A549 (cell line): ENCODE data around the gene AKAP8. TPM values are rescaled to one million over a fixed set of nuclear protein-coding genes. Genes with fewer than 3 reads are reported as not detected.
A peak's percentile ranks its signal among the peaks of the same experiment; 100 is the strongest.

Source experiments
- ATAC-seq, 2 experiments: fragments of 200-7000 bp in 1 of 2; fragments of >200 bp in 1 of 2; cut with Nextera tagmentation in 1 of 2; cut with Tn5 transposase in 1 of 2; 3 replicates each; pipeline versions ENCODE4 v1.8.0 to v1.9.1; 2018 to 2020; ENCODE audit warnings: mild to moderate bottlenecking in 1 of 2, moderate library complexity in 1 of 2
- CTCF ChIA-PET: fragments of 300-600 bp; sonication (Branson Sonifier 250); formaldehyde crosslinking; extraction: SDS; loops from one replicate; lab custom pipeline; 2021; ENCODE audit warnings: antibody characterized with exemption, inconsistent platforms; lab: Yijun Ruan, JAX
- POLR2A ChIA-PET: fragments of 350-600 bp; formaldehyde crosslinking; extraction: SDS; loops from one replicate; lab custom pipeline; 2021; ENCODE audit warnings: antibody characterized with exemption, inconsistent platforms; lab: Yijun Ruan, JAX
- DNase-seq, 2 experiments: peaks; one replicate each; pipeline versions ENCODE4 v3.0.0 to v3.0.0-alpha.2; 2011 to 2016; ENCODE audit warnings: low read depth in 1 of 2, low spot score in 1 of 2
- FAIRE-seq: peaks from 2 replicates; lab custom pipeline; 2011; peaks lifted over from hg19 to GRCh38; lab: Jason Lieb, UNC
- H3K27ac ChIP-seq, 2 experiments: fragments of >200 bp; sonication (Bioruptor Twin); formaldehyde crosslinking; 3 replicates each; pipeline ENCODE4 v1.5.1; 2016 to 2017
- H3K4me1 ChIP-seq: fragments of >200 bp; sonication (Bioruptor Twin); formaldehyde crosslinking; 3 replicates; pipeline ENCODE4 v1.6.1; 2016
- H3K4me2 ChIP-seq: fragments of >200 bp; sonication (Bioruptor Twin); formaldehyde crosslinking; 3 replicates; pipeline ENCODE4 v1.6.1; 2016
- H3K4me3 ChIP-seq: fragments of >200 bp; sonication (Bioruptor Twin); formaldehyde crosslinking; 3 replicates; pipeline ENCODE4 v1.5.1; 2016
- H3K9me3 ChIP-seq: fragments of >200 bp; sonication (Bioruptor Twin); formaldehyde crosslinking; 3 replicates; pipeline ENCODE4 v1.6.1; 2016
- CBX2 ChIP-seq: fragments of 200-600 bp; sonication (generic); IDR thresholded peaks from 2 replicates; pipeline ENCODE4 v1.6.1; 2016; ENCODE audit warnings: low read depth, mild to moderate bottlenecking, borderline replicate concordance
- CEBPB ChIP-seq, 2 experiments: fragments of >200 bp in 1 of 2; sonication (Bioruptor Twin) in 1 of 2; formaldehyde crosslinking in 1 of 2; IDR thresholded peaks; 2 replicates each; pipeline ENCODE4 v1.6.1; 2012 to 2016
- CTCF ChIP-seq: fragments of >200 bp; sonication (Bioruptor Twin); formaldehyde crosslinking; IDR thresholded peaks from 3 replicates; pipeline ENCODE4 v1.5.1; 2016
- EP300 ChIP-seq, 2 experiments: fragments of >200 bp; sonication (Bioruptor Twin); formaldehyde crosslinking; IDR thresholded peaks; 2 replicates in 1 of 2; 3 replicates in 1 of 2; pipeline ENCODE4 v1.6.1; 2016 to 2017
- ESRRA ChIP-seq: fragments of 150-350 bp; IDR thresholded peaks from 2 replicates; pipeline ENCODE4 v1.6.1; 2014; ENCODE audit warnings: mild to moderate bottlenecking, low read length, borderline replicate concordance
- FOSB ChIP-seq: fragments of 250-450 bp; sonication (Bioruptor Pico); IDR thresholded peaks from 2 replicates; pipeline ENCODE4 v1.5.0; 2020; ENCODE audit warnings: mild to moderate bottlenecking, moderate library complexity
- FOSL2 ChIP-seq, 2 experiments: fragments of 450-650 bp in 1 of 2; fragments of >200 bp in 1 of 2; sonication (Bioruptor Twin) in 1 of 2; formaldehyde crosslinking; IDR thresholded peaks; 2 replicates each; pipeline versions ENCODE4 v1.5.0 to v1.6.1; 2016 to 2020; ENCODE audit warnings: mild to moderate bottlenecking in 1 of 2, moderate library complexity in 1 of 2
- HEYL ChIP-seq: fragments of 250-450 bp; sonication (Bioruptor Pico); IDR thresholded peaks from 2 replicates; pipeline ENCODE4 v1.8.0; 2021; ENCODE audit warnings: mild to moderate bottlenecking, moderate library complexity
- HOXB13 ChIP-seq: fragments of 250-450 bp; sonication (Bioruptor Pico); IDR thresholded peaks from 2 replicates; pipeline ENCODE4 v1.5.0; 2020; ENCODE audit warnings: low read depth, mild to moderate bottlenecking, moderate library complexity
- KDM1A ChIP-seq: fragments of 200-600 bp; sonication (generic); IDR thresholded peaks from 2 replicates; pipeline ENCODE4 v1.6.1; 2016; ENCODE audit warnings: low read depth, mild to moderate bottlenecking
- MAX ChIP-seq: IDR thresholded peaks from 2 replicates; pipeline ENCODE4 v1.6.1; 2012
- MYC ChIP-seq: IDR thresholded peaks from 2 replicates; pipeline ENCODE4 v1.6.1; 2012; ENCODE audit warnings: mild to moderate bottlenecking, inconsistent platforms, low read length, improper control_type of control experiment, borderline replicate concordance
- PBX3 ChIP-seq: IDR thresholded peaks from 2 replicates; pipeline ENCODE4 v1.6.1; 2012
- POLR2AphosphoS2 ChIP-seq: conservative IDR thresholded peaks from 2 replicates; pipeline ENCODE4 v1.6.1; 2012; ENCODE audit warnings: low read length, improper control_type of control experiment, inconsistent platforms
- SMC3 ChIP-seq: fragments of >200 bp; sonication (Bioruptor Twin); formaldehyde crosslinking; IDR thresholded peaks from 3 replicates; pipeline ENCODE4 v1.6.1; 2018; ENCODE audit warnings: inconsistent platforms
- ZSCAN20 ChIP-seq: fragments of 250-450 bp; sonication (Bioruptor Pico); IDR thresholded peaks from 2 replicates; pipeline ENCODE4 v1.8.0; 2022; ENCODE audit warnings: mild to moderate bottlenecking, moderate library complexity
- WGBS: methylation state at CpG from one replicate; pipeline ENCODE4 v1.1.6; 2017; ENCODE audit errors: missing lambda C conversion rate; 5-methylcytosine and 5-hydroxymethylcytosine counted together
- polyA plus RNA-seq, 4 experiments: library from polyadenylated mRNA; depleted of rRNA in 3 of 4; stranded (reverse); fragments of >200 nt; fragmentation: RNase III in 1 of 4; extraction: RNeasy Plus Mini Kit Qiagen cat#74134 plus additional on column Dnase treatment in 1 of 4; gene quantifications; 2 replicates in 3 of 4; 3 replicates in 1 of 4; pipeline ENCODE4 v1.2.3, GENCODE V29; 2011 to 2017
- TF ChIP-seq, protein P1 (sequence below): fragments of 250-450 bp; sonication (Bioruptor Pico); IDR thresholded peaks from 2 replicates; pipeline ENCODE4 v1.5.0; 2020; ENCODE audit warnings: low read depth, mild to moderate bottlenecking, moderate library complexity
- TF ChIP-seq, protein P2 (sequence below): fragments of >200 bp; sonication (Bioruptor Twin); formaldehyde crosslinking; IDR thresholded peaks from 2 replicates; pipeline ENCODE4 v1.6.1; 2016

Gene AKAP8
- polyA plus RNA-seq, 2 of the 4 experiments (the other 2 are of a cell fraction): 16.2 to 17.3 TPM

GRCh38 chr19:15323496-15324235 is 55.9 kb downstream of the AKAP8 start:
- ATAC-seq (peak; percentile 39 to 50; a peak in 3 of 6 replicates), DNase-seq (no peak), FAIRE-seq (no peak)
- ChIA-PET POLR2A (no interaction called here), CTCF (no interaction called here)
- H3K4me2 ChIP-seq: peak overlapping the region; percentile 39
- no peaks in the 10 kb centered on the region for H3K9me3 ChIP-seq
- peaks cover 75% of the 10 kb centered on the region for H3K4me1 ChIP-seq
- WGBS: 53% methylated on average over 4 of the region's 5 CpGs
- TF ChIP-seq KDM1A (0 out of 2 replicates have a peak, but pooled peaks have one; percentile 35), FOSB (CRISPR knock-in tag) (no peak)
- H3K27ac ChIP-seq: peak overlapping the region; percentile 9 to 42; a peak in 3 of 6 replicates
- H3K4me3 ChIP-seq: no peak overlapping the region

GRCh38 chr19:15321739-15322138 is 57.8 kb downstream of the AKAP8 start:
- CTCF ChIA-PET: no interaction called here
- WGBS: 50% methylated on average over 2 of the region's 2 CpGs
- TF ChIP-seq, protein P1, sequence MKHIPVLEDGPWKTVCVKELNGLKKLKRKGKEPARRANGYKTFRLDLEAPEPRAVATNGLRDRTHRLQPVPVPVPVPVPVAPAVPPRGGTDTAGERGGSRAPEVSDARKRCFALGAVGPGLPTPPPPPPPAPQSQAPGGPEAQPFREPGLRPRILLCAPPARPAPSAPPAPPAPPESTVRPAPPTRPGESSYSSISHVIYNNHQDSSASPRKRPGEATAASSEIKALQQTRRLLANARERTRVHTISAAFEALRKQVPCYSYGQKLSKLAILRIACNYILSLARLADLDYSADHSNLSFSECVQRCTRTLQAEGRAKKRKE: no peak
- TF ChIP-seq EP300 (IDR thresholded peaks at IDR 0.05): no peak
- no peak for TF ChIP-seq PBX3
- TF ChIP-seq ESRRA: no peak
- TF ChIP-seq MYC: no peak
- no peak for TF ChIP-seq ZSCAN20 (CRISPR knock-in tag)
- no peak for TF ChIP-seq CEBPB (IDR thresholded peaks at IDR 0.05)
- no peak for TF ChIP-seq SMC3
- TF ChIP-seq CTCF: no peak
- no peak for TF ChIP-seq CBX2
- TF ChIP-seq, protein P2, sequence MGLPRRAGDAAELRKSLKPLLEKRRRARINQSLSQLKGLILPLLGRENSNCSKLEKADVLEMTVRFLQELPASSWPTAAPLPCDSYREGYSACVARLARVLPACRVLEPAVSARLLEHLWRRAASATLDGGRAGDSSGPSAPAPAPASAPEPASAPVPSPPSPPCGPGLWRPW: no peak
- TF ChIP-seq HEYL (CRISPR knock-in tag): no peak
- TF ChIP-seq MAX: no peak
- TF ChIP-seq HOXB13 (CRISPR knock-in tag): no peak
- no peak for FAIRE-seq
- POLR2A ChIA-PET: no interaction called here
- peaks cover 65% of the 10 kb centered on the region for H3K4me1 ChIP-seq
- no peak for DNase-seq
- no peak for ATAC-seq
- no peak overlapping the region for H3K4me3 ChIP-seq
- peak overlapping the region in 1 of 2 experiments; percentile 14; a peak in 1 of 6 replicates for H3K27ac ChIP-seq
- H3K9me3 ChIP-seq: no peaks in the 10 kb centered on the region
- peak overlapping the region; percentile 7; the same call in 2 of the 3 replicates for H3K4me2 ChIP-seq

DNA sequence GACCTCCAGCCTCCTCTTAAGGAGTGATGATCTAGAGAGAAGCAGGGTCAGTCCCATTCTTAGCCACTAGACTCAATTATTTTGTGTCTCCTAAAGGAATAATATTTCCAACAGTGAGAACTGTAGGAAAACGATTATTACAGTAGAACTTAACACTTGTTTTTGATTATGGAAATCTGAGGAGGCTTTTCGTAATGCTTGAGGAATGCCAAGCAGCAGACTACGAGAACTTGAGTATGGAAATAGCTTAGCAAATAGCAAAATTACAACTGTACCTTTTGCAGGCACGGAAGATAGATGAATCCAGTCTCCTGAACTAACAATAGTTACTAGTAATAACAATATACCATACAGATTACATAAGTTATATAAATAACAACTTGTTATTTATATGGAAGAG is 59.5 kb downstream of the AKAP8 start:
- no peaks in the 10 kb centered on the region for H3K9me3 ChIP-seq
- CTCF ChIA-PET: no interaction called here
- POLR2A ChIA-PET: no interaction called here
- no peak overlapping the region for H3K4me2 ChIP-seq
- H3K4me3 ChIP-seq: no peak overlapping the region
- FAIRE-seq: no peak
- peaks cover 54% of the 10 kb centered on the region for H3K4me1 ChIP-seq
- no peak for TF ChIP-seq POLR2AphosphoS2
- no peak for TF ChIP-seq FOSL2 (IDR thresholded peaks at IDR 0.05)
- TF ChIP-seq FOSL2 (CRISPR knock-in tag; IDR thresholded peaks at IDR 0.05): no peak
- no peak for TF ChIP-seq MYC
- DNase-seq: no peak
- no peak overlapping the region for H3K27ac ChIP-seq
- ATAC-seq: no peak
- whole genome bisulfite sequencing: 65% methylated on average over 4 of the region's 4 CpGs
